ENCODE measurements around the gene COL1A1.

The COL1A1 gene

GRCh38 chr17:50203086-50203485 is 1.7 kb upstream of the COL1A1 start:
- H3K27ac ChIP-seq = peak overlapping the region; percentile 98 to 99
- intact Hi-C loops (cut with DNase I; ENCODE audit: low total_unique reads) = loop anchor here (2.0 kb wide), 1 partner anchor 94 kb away; no protein-coding TSS in a partner anchor

GRCh38 chr17:50200457-50201275 is 765 bp downstream of the COL1A1 start:
- peak overlapping the region; percentile 98 to 99 for H3K27ac ChIP-seq
- H3K4me1 ChIP-seq = peaks cover 0 to 81% (median 58%) of the 10 kb centered on the region in 4 donors
- peak; percentile 93 to 96 for DNase-seq
- intact Hi-C loops (cut with DNase I; ENCODE audit: low total_unique reads) = loop anchor here (1.0 kb wide), 1 partner anchor 73 kb away; no protein-coding TSS in a partner anchor
- TF ChIP-seq CTCF (IDR thresholded peaks at IDR 0.05) = peak; percentile 100
- no peaks in the 10 kb centered on the region for H3K27me3 ChIP-seq
- H3K4me3 ChIP-seq = peak overlapping the region; percentile 67 to 89
- no peaks in the 10 kb centered on the region for H3K9me3 ChIP-seq
- H3K36me3 ChIP-seq = peaks cover 36 to 40% (median 37%) of the 10 kb centered on the region in 3 donors

More at GRCh38 chr17:50203086-50203485, 1.7 kb upstream of the COL1A1 start:
- Histone ChIP-seq H3K4me3 (no peak overlapping the region), H3K27me3 (no peaks in the 10 kb centered on the region), H3K9me3 (no peaks in the 10 kb centered on the region), H3K36me3 (peaks cover 11 to 16% (median 12%) of the 10 kb centered on the region in 3 donors), H3K4me1 (peaks cover 0 to 79% (median 52%) of the 10 kb centered on the region in 4 donors)
- no peak for TF ChIP-seq CTCF (IDR thresholded peaks at IDR 0.05)
- peak in 1 of 2 donors; percentile 27 for DNase-seq

GRCh38 chr17:50199803-50200456 is 1.5 kb downstream of the COL1A1 start:
- peak; percentile 95 to 99 for DNase-seq
- Histone ChIP-seq H3K27me3 (no peaks in the 10 kb centered on the region), H3K4me1 (peaks cover 0 to 79% (median 52%) of the 10 kb centered on the region in 4 donors), H3K27ac (peak overlapping the region; percentile 98 to 99), H3K9me3 (no peaks in the 10 kb centered on the region), H3K36me3 (peaks cover 43 to 47% (median 44%) of the 10 kb centered on the region in 3 donors), H3K4me3 (peak overlapping the region; percentile 67 to 89)
- intact Hi-C loops (cut with DNase I; ENCODE audit: low total_unique reads) = loop anchor here (1.0 to 5.0 kb wide), 2 partner anchors 73 to 103 kb away; partner anchors contain the start of gene PDK2
- no peak for TF ChIP-seq CTCF (IDR thresholded peaks at IDR 0.05)

- Histone ChIP-seq H3K27me3 (no peaks in the 10 kb centered on the region), H3K9me3 (no peaks in the 10 kb centered on the region), H3K36me3 (peaks cover 49 to 53% (median 50%) of the 10 kb centered on the region in 3 donors), H3K27ac (peak overlapping the region; percentile 98 to 99), H3K4me3 (peak overlapping the region; percentile 67 to 89), H3K4me1 (peaks cover 0 to 79% (median 54%) of the 10 kb centered on the region in 4 donors)
- DNase-seq = peak in 1 of 2 donors; percentile 78
- intact Hi-C loops (cut with DNase I; ENCODE audit: low total_unique reads) = loop anchor here (5.0 kb wide), 1 partner anchor 102 kb away; the partner anchor contains the start of gene PDK2
- no peak for TF ChIP-seq CTCF (IDR thresholded peaks at IDR 0.05)
Observed at GRCh38 chr17:50199211-50199802, 2.1 kb downstream of the COL1A1 start.

GRCh38 chr17:50198026-50198669 is 3.3 kb downstream of the COL1A1 start:
- H3K27ac ChIP-seq = peak overlapping the region; percentile 98 to 99
- H3K36me3 ChIP-seq = peaks cover 61 to 65% (median 62%) of the 10 kb centered on the region in 3 donors
- no peaks in the 10 kb centered on the region for H3K9me3 ChIP-seq
- peak overlapping the region in 1 of 2 donors; percentile 67 for H3K4me3 ChIP-seq
- no peaks in the 10 kb centered on the region for H3K27me3 ChIP-seq
- H3K4me1 ChIP-seq = peaks cover 0 to 74% (median 51%) of the 10 kb centered on the region in 4 donors
- intact Hi-C loops (cut with DNase I; ENCODE audit: low total_unique reads) = loop anchor here (5.0 kb wide), 1 partner anchor 101 kb away; the partner anchor contains the start of gene PDK2
- peak; percentile 77 to 86 for DNase-seq
- TF ChIP-seq CTCF (IDR thresholded peaks at IDR 0.05) = peak; percentile 64 to 73

Measured in tibial artery (tissue), 4 donors.